Measurements from ENCODE around the gene RFXAP.
A peak's percentile ranks its signal among the peaks of the same experiment; 100 is the strongest.

Gene RFXAP

GRCh38 chr13:36817996-36818803, 822 bp upstream of the RFXAP start:
- DNase-seq (ENCODE audit: low read depth in 2 of 2) = no peak

- peak; percentile 6 to 24 for DNase-seq (ENCODE audit: low read depth in 2 of 2)
These were observed 693 bp downstream of the RFXAP start for GRCh38 chr13:36819739-36820090.

GRCh38 chr13:36820222-36820621, 1.2 kb downstream of the RFXAP start:
- no peak for DNase-seq (ENCODE audit: low read depth in 2 of 2)

- DNase-seq (ENCODE audit: low read depth in 2 of 2) = no peak
These were observed 3.8 kb downstream of the RFXAP start for GRCh38 chr13:36822785-36823184.

- no peak for DNase-seq (ENCODE audit: low read depth in 2 of 2)
These were observed 10.7 kb downstream of the RFXAP start for GRCh38 chr13:36829753-36830152.

GRCh38 chr13:36831291-36831690, 12.3 kb downstream of the RFXAP start:
- no peak for DNase-seq (ENCODE audit: low read depth in 2 of 2)

GRCh38 chr13:36834299-36834698, 15.3 kb downstream of the RFXAP start:
- no peak for DNase-seq (ENCODE audit: low read depth in 2 of 2)

- no peak for DNase-seq (ENCODE audit: low read depth in 2 of 2)
These were observed 18.5 kb downstream of the RFXAP start for GRCh38 chr13:36837354-36838092.

- no peak for DNase-seq (ENCODE audit: low read depth in 2 of 2)
These were observed 20.3 kb downstream of the RFXAP start for GRCh38 chr13:36839281-36839680.

GRCh38 chr13:36839981-36840380, 21.0 kb downstream of the RFXAP start:
- DNase-seq (ENCODE audit: low read depth in 2 of 2) = no peak

GRCh38 chr13:36840718-36841250, 21.8 kb downstream of the RFXAP start:
- no peak for DNase-seq (ENCODE audit: low read depth in 2 of 2)

GRCh38 chr13:36841391-36841790, 22.4 kb downstream of the RFXAP start:
- DNase-seq (ENCODE audit: low read depth in 2 of 2) = no peak

- no peak for DNase-seq (ENCODE audit: low read depth in 2 of 2)
These were observed 28.6 kb downstream of the RFXAP start for GRCh38 chr13:36847606-36848005.

GRCh38 chr13:36848199-36848982, 29.4 kb downstream of the RFXAP start:
- DNase-seq (ENCODE audit: low read depth in 2 of 2) = no peak

GRCh38 chr13:36850790-36851438, 31.9 kb downstream of the RFXAP start:
- peak in 1 of 2 donors; percentile 3 for DNase-seq (ENCODE audit: low read depth in 2 of 2)

GRCh38 chr13:36857253-36857652, 38.2 kb downstream of the RFXAP start:
- DNase-seq (ENCODE audit: low read depth in 2 of 2) = no peak

GRCh38 chr13:36858290-36858689, 39.3 kb downstream of the RFXAP start:
- no peak for DNase-seq (ENCODE audit: low read depth in 2 of 2)

GRCh38 chr13:36859259-36859658, 40.2 kb downstream of the RFXAP start:
- DNase-seq (ENCODE audit: low read depth in 2 of 2) = no peak

- DNase-seq (ENCODE audit: low read depth in 2 of 2) = no peak
These were observed 43.1 kb downstream of the RFXAP start for GRCh38 chr13:36862002-36862685.

- no peak for DNase-seq (ENCODE audit: low read depth in 2 of 2)
These were observed 43.7 kb downstream of the RFXAP start for GRCh38 chr13:36862722-36863121.

- DNase-seq (ENCODE audit: low read depth in 2 of 2) = no peak
These were observed 46.2 kb downstream of the RFXAP start for GRCh38 chr13:36865265-36865664.
